ENCODE data around the gene ALG14. TPM values are rescaled to one million over a fixed set of nuclear protein-coding genes. Genes with fewer than 3 reads are reported as not detected.

ALG14 gene
- total RNA-seq, 1 donor from 2014 or later: 7.5 TPM

GRCh38 chr1:95040032-95040525, 32.7 kb downstream of the ALG14 start:
- Mint-ChIP-seq H3K4me3 (no peak overlapping the region), H3K27me3 (no peaks in the 10 kb centered on the region), H3K36me3 (ENCODE audit: low read depth) (no peaks in the 10 kb centered on the region), H3K4me1 (no peaks in the 10 kb centered on the region), H3K9me3 (no peaks in the 10 kb centered on the region), H3K27ac (no peak overlapping the region)
- DNase-seq: no peak
- TF ChIP-seq CTCF (IDR thresholded peaks at IDR 0.05): no peak
- POLR2A ChIA-PET: no interaction called here
- intact Hi-C loops (cut with micrococcal nuclease): loop anchor here (5.0 kb wide), 2 partner anchors 518 to 558 kb away; no protein-coding TSS in a partner anchor
- no peak for ATAC-seq (ENCODE audit: low read depth)
- CTCF ChIA-PET: interaction anchor here (1.7 to 4.0 kb wide), 2 partner anchors 176 to 186 kb away, joined by 4 to 116 read pairs; no protein-coding TSS in a partner anchor

- ATAC-seq (ENCODE audit: low read depth): no peak
- Mint-ChIP-seq H3K4me3 (no peak overlapping the region), H3K36me3 (ENCODE audit: low read depth) (no peaks in the 10 kb centered on the region), H3K4me1 (no peaks in the 10 kb centered on the region), H3K27me3 (no peaks in the 10 kb centered on the region), H3K9me3 (no peaks in the 10 kb centered on the region), H3K27ac (no peak overlapping the region)
- no peak for DNase-seq
- TF ChIP-seq CTCF (IDR thresholded peaks at IDR 0.05): no peak
- ChIA-PET CTCF (interaction anchor here (4.0 kb wide), 1 partner anchor 185 kb away, joined by 116 read pairs; no protein-coding TSS in a partner anchor), POLR2A (no interaction called here)
- intact Hi-C loops (cut with micrococcal nuclease): loop anchor here (5.0 kb wide), 2 partner anchors 517 to 557 kb away; no protein-coding TSS in a partner anchor
Observed at GRCh38 chr1:95039360-95040031, 33.3 kb downstream of the ALG14 start.

- no peak for ATAC-seq (ENCODE audit: low read depth)
- Mint-ChIP-seq H3K27ac (no peak overlapping the region), H3K9me3 (no peaks in the 10 kb centered on the region), H3K36me3 (ENCODE audit: low read depth) (no peaks in the 10 kb centered on the region), H3K27me3 (no peaks in the 10 kb centered on the region), H3K4me1 (no peaks in the 10 kb centered on the region), H3K4me3 (no peak overlapping the region)
- intact Hi-C loops (cut with micrococcal nuclease): no loop called here
- CTCF ChIA-PET: no interaction called here
- POLR2A ChIA-PET: no interaction called here
- DNase-seq: no peak
- TF ChIP-seq CTCF (IDR thresholded peaks at IDR 0.05): no peak
Observed at GRCh38 chr1:95035536-95035935, 37.2 kb downstream of the ALG14 start.

- ATAC-seq (ENCODE audit: low read depth): no peak
- intact Hi-C loops (cut with micrococcal nuclease): no loop called here
- no peak overlapping the region for H3K27ac Mint-ChIP-seq
- H3K27me3 Mint-ChIP-seq: no peaks in the 10 kb centered on the region
- no peak overlapping the region for H3K4me3 Mint-ChIP-seq
- DNase-seq: no peak
- H3K9me3 Mint-ChIP-seq: peaks cover under 1% of the 10 kb centered on the region
- ChIA-PET POLR2A (no interaction called here), CTCF (no interaction called here)
- H3K4me1 Mint-ChIP-seq: no peaks in the 10 kb centered on the region
- no peaks in the 10 kb centered on the region for H3K36me3 Mint-ChIP-seq (ENCODE audit: low read depth)
- TF ChIP-seq CTCF (IDR thresholded peaks at IDR 0.05): no peak
Observed at GRCh38 chr1:95034506-95034905, 38.2 kb downstream of the ALG14 start.

GRCh38 chr1:95033843-95034242, 38.9 kb downstream of the ALG14 start:
- no peak overlapping the region for H3K27ac Mint-ChIP-seq
- H3K36me3 Mint-ChIP-seq (ENCODE audit: low read depth): peaks cover 2% of the 10 kb centered on the region
- no peaks in the 10 kb centered on the region for H3K27me3 Mint-ChIP-seq
- intact Hi-C loops (cut with micrococcal nuclease): no loop called here
- H3K4me1 Mint-ChIP-seq: no peaks in the 10 kb centered on the region
- H3K4me3 Mint-ChIP-seq: no peak overlapping the region
- ChIA-PET CTCF (no interaction called here), POLR2A (no interaction called here)
- TF ChIP-seq CTCF (IDR thresholded peaks at IDR 0.05): no peak
- DNase-seq: no peak
- H3K9me3 Mint-ChIP-seq: peaks cover 7% of the 10 kb centered on the region
- ATAC-seq (ENCODE audit: low read depth): no peak

Measured in activated B cell treated with CpG ODN at 0.5 μM for 24 hours (primary cell).